Measurements from ENCODE around the gene GPHA2. TPM values are rescaled to one million over a fixed set of nuclear protein-coding genes. Genes with fewer than 3 reads are reported as not detected.

GPHA2 gene
- total RNA-seq, 4 donors from 2014 or later: not detected

DNA sequence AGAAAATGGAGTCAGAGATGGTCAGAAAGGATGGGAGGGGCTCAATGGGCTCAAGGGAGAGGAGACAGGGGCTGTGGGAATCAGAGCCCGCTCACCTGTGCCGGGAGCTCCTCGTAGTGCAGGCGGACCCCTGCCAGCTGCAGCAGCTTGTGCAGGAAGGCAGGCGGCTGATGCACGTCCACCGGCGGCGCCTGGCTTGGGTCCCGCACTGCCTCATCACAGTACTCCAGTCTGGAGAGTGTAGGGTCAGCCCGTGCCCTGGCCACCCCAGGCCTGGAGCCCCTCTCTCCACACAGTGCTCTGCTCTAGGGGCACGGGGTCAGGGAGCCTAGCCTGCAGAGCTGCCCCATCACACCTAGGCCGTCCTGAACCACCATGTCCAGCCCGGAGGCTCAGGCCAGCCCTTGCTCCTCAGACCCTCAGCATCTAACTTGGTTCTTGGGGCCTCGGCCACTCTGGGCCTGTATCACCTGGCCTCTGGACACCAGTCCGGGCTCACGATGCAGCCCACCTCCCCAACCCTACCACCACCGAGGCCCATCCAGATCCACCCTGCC lies 22.4 kb downstream of the GPHA2 start:
- H3K27ac ChIP-seq (replicated peaks in 1 of 4): no peak overlapping the region
- DNase-seq (ENCODE audit: extremely low spot score): no peak
- peaks cover 48 to 66% (median 62%) of the 10 kb centered on the region in 4 donors for H3K36me3 ChIP-seq
- H3K4me3 ChIP-seq: no peak overlapping the region
- intact Hi-C loops (cut with DNase I): no loop called here
- H3K27me3 ChIP-seq: no peaks in the 10 kb centered on the region
- peaks cover 18 to 34% (median 27%) of the 10 kb centered on the region in 4 donors for H3K4me1 ChIP-seq
- WGBS: 97% methylated on average over 14 of the region's 18 CpGs
- no peak for TF ChIP-seq CTCF (IDR thresholded peaks at IDR 0.05)
- no peak for TF ChIP-seq EP300 (IDR thresholded peaks at IDR 0.05)
- no peak for TF ChIP-seq POLR2A (IDR thresholded peaks at IDR 0.05; ENCODE audit: low read depth)
- no peak for TF ChIP-seq POLR2AphosphoS5 (IDR thresholded peaks at IDR 0.05)
- no peaks in the 10 kb centered on the region for H3K9me3 ChIP-seq

DNA sequence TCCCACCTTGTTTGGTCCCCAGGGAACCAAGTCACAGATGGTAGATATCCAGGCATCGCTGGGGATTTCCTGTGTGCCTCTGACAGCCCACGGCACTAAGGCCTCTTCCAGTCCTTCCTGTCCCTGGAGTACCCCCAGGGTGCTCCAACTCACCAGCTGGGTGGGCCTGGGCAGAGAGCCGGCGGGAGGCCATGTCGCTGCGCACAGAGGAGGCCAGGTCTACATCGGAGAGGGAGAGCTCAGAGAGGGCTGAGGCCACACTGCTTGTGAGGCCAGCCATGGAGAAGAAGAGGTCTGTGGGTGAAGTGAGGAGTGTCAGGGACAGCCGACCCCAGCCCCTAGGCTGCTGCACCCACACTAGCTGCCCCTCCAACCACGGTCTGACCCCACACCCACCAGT lies 24.0 kb downstream of the GPHA2 start:
- 93% methylated on average over 9 of the region's 9 CpGs for WGBS
- intact Hi-C loops (cut with DNase I): no loop called here
- peaks cover 12 to 26% (median 21%) of the 10 kb centered on the region in 4 donors for H3K4me1 ChIP-seq
- H3K36me3 ChIP-seq: peaks cover 61 to 82% (median 78%) of the 10 kb centered on the region in 4 donors
- no peak overlapping the region for H3K27ac ChIP-seq (replicated peaks in 1 of 4)
- no peak for DNase-seq (ENCODE audit: extremely low spot score)
- H3K27me3 ChIP-seq: no peaks in the 10 kb centered on the region
- H3K9me3 ChIP-seq: no peaks in the 10 kb centered on the region
- no peak for TF ChIP-seq CTCF (IDR thresholded peaks at IDR 0.05)
- TF ChIP-seq EP300 (IDR thresholded peaks at IDR 0.05): no peak
- no peak overlapping the region for H3K4me3 ChIP-seq

- Histone ChIP-seq H3K27me3 (no peaks in the 10 kb centered on the region), H3K9me3 (no peaks in the 10 kb centered on the region), H3K4me1 (peaks cover 11 to 21% (median 15%) of the 10 kb centered on the region in 4 donors), H3K36me3 (peaks cover 66 to 88% (median 83%) of the 10 kb centered on the region in 4 donors), H3K4me3 (no peak overlapping the region), H3K27ac (replicated peaks in 1 of 4) (no peak overlapping the region)
- no peak for DNase-seq (ENCODE audit: extremely low spot score)
- TF ChIP-seq POLR2AphosphoS5 (IDR thresholded peaks at IDR 0.05) (no peak), EP300 (IDR thresholded peaks at IDR 0.05) (no peak), POLR2A (IDR thresholded peaks at IDR 0.05; ENCODE audit: low read depth) (no peak), CTCF (IDR thresholded peaks at IDR 0.05) (no peak)
- intact Hi-C loops (cut with DNase I): no loop called here
- 77% methylated on average over 7 of the region's 7 CpGs for WGBS
Measured at GRCh38 chr11:64911142-64911541, 24.6 kb downstream of the GPHA2 start.

DNA sequence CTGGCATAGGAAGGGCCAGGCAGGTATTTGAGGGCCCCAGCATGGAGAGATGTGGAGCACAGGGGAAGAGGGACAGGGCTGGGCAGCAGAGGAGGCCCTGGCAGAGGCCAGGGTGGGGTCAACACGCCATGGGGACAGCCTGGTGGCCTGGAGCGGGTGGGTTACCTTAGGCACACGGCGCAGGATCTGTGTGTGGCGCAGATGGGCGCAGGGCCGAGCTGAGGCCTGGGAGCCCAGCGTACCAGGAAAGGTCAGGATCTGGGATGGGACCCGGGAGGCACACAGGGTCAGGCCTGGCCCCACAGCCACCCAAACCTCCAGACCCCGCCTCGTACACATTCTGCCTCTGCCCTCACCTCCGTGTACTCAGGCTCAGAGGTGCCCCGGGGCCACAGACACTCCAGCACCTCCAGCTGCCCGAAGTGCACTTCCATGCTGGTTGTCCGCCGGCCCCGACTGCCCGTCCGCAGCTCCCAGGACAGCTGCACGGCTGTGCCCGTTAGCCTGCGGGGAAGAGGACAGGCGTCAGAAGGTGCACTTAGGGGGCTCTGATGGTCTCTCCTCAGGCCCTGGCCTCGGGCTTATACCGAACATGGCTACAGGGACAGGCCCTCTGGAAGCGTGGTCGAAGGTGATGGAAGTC lies 25.1 kb downstream of the GPHA2 start:
- 88% methylated on average over 21 of the region's 27 CpGs for WGBS
- Histone ChIP-seq H3K27me3 (no peaks in the 10 kb centered on the region), H3K4me1 (peaks cover 5 to 15% (median 10%) of the 10 kb centered on the region in 4 donors), H3K9me3 (no peaks in the 10 kb centered on the region), H3K4me3 (no peak overlapping the region), H3K36me3 (peaks cover 72 to 93% (median 89%) of the 10 kb centered on the region in 4 donors), H3K27ac (replicated peaks in 1 of 4) (no peak overlapping the region)
- no peak for DNase-seq (ENCODE audit: extremely low spot score)
- no peak for TF ChIP-seq POLR2AphosphoS5 (IDR thresholded peaks at IDR 0.05)
- TF ChIP-seq CTCF (IDR thresholded peaks at IDR 0.05): no peak
- intact Hi-C loops (cut with DNase I): no loop called here

Data from esophagus muscularis mucosa (tissue), 4 donors.